Karpas-422 (cell line): ENCODE measurements around the gene AVEN. TPM values are rescaled to one million over a fixed set of nuclear protein-coding genes. Genes with fewer than 3 reads are reported as not detected.

Source experiments
- DNase-seq: peaks from one replicate; pipeline ENCODE4 v3.0.0-alpha.2; 2015
- H2AFZ ChIP-seq: fragments of 200-600 bp; sonication (generic); 2 replicates; pipeline ENCODE4 v1.6.1; 2014; ENCODE audit warnings: antibody characterized with exemption, low read length, mixed read lengths
- H3K27ac ChIP-seq: fragments of 200-600 bp; sonication (generic); 2 replicates; pipeline ENCODE4 v1.5.1; 2014; ENCODE audit warnings: mild to moderate bottlenecking, low read length, moderate library complexity
- H3K27me3 ChIP-seq: fragments of 200-600 bp; sonication (generic); 2 replicates; pipeline ENCODE4 v1.6.1; 2014; ENCODE audit warnings: low read length, mixed read lengths
- H3K36me3 ChIP-seq: fragments of 200-600 bp; sonication (generic); 2 replicates; pipeline ENCODE4 v1.6.1; 2014; ENCODE audit warnings: low read length, mixed read lengths; ENCODE audit not compliant: insufficient read depth
- H3K4me1 ChIP-seq: fragments of 200-600 bp; sonication (generic); 2 replicates; pipeline ENCODE4 v1.6.1; 2014; ENCODE audit warnings: mild to moderate bottlenecking, low read length, mixed read lengths
- H3K4me2 ChIP-seq: fragments of 200-600 bp; sonication (generic); 2 replicates; pipeline ENCODE4 v1.6.1; 2014; ENCODE audit warnings: low read length, low read depth, mild to moderate bottlenecking; ENCODE audit not compliant: poor library complexity, severe bottlenecking
- H3K4me3 ChIP-seq: fragments of 200-600 bp; sonication (generic); 2 replicates; pipeline ENCODE4 v1.5.1; 2014; ENCODE audit warnings: mild to moderate bottlenecking, antibody characterized with exemption, low read length, mixed read lengths
- H3K79me2 ChIP-seq: fragments of 200-600 bp; sonication (generic); 2 replicates; pipeline ENCODE4 v1.6.1; 2014; ENCODE audit warnings: mild to moderate bottlenecking, low read length, mixed read lengths
- H3K9ac ChIP-seq: fragments of 200-600 bp; sonication (generic); 2 replicates; pipeline ENCODE4 v1.6.0; 2014; ENCODE audit warnings: low read length
- H3K9me2 ChIP-seq: fragments of 200-600 bp; sonication (generic), shearing (Covaris generic); replicated peaks from 2 replicates; pipeline ENCODE4 v1.6.0; 2014; ENCODE audit warnings: mild to moderate bottlenecking, low read length, moderate library complexity; ENCODE audit not compliant: insufficient read depth
- H3K9me3 ChIP-seq: fragments of 300-700, 200-600 bp; sonication (generic); 2 replicates; pipeline ENCODE4 v1.6.1; 2014; ENCODE audit warnings: low read length, mixed read lengths
- H4K20me1 ChIP-seq: fragments of 200-600 bp; sonication (generic); 2 replicates; pipeline ENCODE4 v1.6.1; 2014; ENCODE audit warnings: mild to moderate bottlenecking, antibody characterized with exemption, low read length, low read depth; ENCODE audit not compliant: insufficient read depth
- total RNA-seq: library from RNA; depleted of rRNA; stranded (reverse); fragments of >200 nt; shearing (Covaris generic); gene quantifications from 2 replicates; pipeline ENCODE4 v1.2.3, GENCODE V29; 2014; ENCODE audit warnings: low replicate concordance

Gene AVEN
- total RNA-seq, 1 experiment from 2014 or later = 4.6 TPM

DNA sequence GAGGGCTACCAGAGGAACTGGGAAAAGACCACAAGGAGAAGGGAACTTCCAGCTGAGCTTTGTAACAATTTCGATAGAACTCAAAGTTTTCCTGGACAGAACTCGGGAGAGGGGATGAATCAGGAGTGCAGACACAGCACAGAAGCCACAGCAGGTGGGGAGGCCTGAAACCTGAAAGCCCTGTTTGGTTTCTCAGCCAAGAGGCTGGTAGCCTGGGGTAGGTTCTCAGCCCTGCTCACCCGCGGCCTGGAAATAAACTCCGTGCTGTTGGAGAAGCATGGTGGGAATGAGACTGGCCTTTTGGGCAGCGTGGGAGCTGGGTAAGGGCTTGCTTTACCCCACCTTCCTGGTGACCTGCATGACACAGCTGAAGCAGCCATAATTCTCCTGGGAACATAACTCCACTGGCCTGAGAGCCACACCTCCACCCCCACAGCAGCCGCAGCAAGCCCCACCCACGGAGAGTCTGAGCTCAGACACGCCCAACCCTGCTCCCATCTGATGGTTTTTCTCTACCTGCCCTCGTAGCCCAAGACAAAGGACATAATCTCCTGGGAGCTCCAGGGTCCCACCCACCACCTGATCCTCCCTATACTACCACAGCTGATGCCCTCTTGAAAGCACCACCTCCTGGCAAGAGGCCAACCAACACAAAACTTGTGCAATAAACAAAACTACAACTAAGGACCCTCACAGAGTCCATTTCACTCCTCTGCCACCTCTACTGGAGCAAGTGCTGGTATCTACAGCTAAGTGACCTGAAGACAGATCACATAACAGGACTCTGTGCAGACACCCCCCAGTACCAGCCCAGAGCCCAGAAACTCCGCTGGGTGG, 123.2 kb downstream of the AVEN start:
- H3K9me3 ChIP-seq = no peaks in the 10 kb centered on the region
- no peaks in the 10 kb centered on the region for H3K9me2 ChIP-seq
- no peak for DNase-seq
- H3K9ac ChIP-seq = no peak overlapping the region
- no peaks in the 10 kb centered on the region for H3K79me2 ChIP-seq
- H2AFZ ChIP-seq = no peak overlapping the region
- H3K36me3 ChIP-seq = no peaks in the 10 kb centered on the region
- H3K4me2 ChIP-seq = no peak overlapping the region
- peaks cover 25% of the 10 kb centered on the region for H4K20me1 ChIP-seq
- H3K4me1 ChIP-seq = no peaks in the 10 kb centered on the region
- H3K27me3 ChIP-seq = no peaks in the 10 kb centered on the region
- H3K27ac ChIP-seq = no peak overlapping the region
- H3K4me3 ChIP-seq = no peak overlapping the region

DNA sequence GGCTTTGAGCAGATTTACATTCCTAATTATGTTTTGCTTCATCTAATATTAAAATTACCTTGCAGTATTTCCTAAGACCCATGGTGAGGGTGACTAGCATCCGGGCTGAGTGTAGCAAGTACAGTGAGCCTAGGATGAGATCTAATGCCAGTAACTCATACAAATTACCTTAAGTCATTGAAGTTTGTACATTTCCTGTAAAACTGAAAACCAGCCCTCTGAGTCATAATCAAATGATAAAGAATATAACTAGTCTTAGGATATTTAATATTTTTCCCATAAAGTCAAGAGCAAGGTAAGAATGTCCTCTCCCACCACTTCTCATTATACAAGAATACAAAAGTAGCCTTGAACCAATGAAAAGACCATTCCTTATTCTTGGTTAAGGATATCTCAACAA, 125.5 kb downstream of the AVEN start:
- Histone ChIP-seq H3K9me2 (no peaks in the 10 kb centered on the region), H2AFZ (no peak overlapping the region)

DNA sequence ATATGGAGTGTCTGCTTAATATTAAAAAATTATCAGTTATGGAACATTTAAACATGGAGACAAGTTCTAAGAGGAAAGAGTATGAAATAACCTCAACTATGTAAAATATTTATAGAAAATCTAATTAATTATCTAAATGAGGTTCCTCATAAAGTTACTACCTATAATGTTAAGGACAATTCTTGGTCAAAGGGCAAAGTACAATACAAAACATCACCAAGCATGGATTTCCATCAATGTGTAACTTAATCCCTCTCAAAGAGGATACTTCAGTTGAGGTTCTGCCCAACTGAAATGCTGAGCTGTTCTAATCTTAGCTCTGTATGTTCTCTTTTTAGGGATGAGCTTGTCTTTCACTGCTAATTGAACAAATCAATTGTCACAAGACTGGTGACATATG, 126.7 kb downstream of the AVEN start:
- Histone ChIP-seq H3K4me1 (no peaks in the 10 kb centered on the region), H3K4me3 (no peak overlapping the region), H3K9me3 (no peaks in the 10 kb centered on the region), H3K27me3 (no peaks in the 10 kb centered on the region), H4K20me1 (peaks cover 21% of the 10 kb centered on the region; the same call in 1 of the 2 replicates), H2AFZ (no peak overlapping the region), H3K4me2 (no peak overlapping the region), H3K27ac (no peak overlapping the region), H3K9ac (no peak overlapping the region), H3K79me2 (no peaks in the 10 kb centered on the region), H3K9me2 (no peaks in the 10 kb centered on the region), H3K36me3 (no peaks in the 10 kb centered on the region)
- no peak for DNase-seq

More for the DNA sequence above, 125.5 kb downstream of the AVEN start:
- Histone ChIP-seq H3K9me3 (no peaks in the 10 kb centered on the region), H3K4me1 (no peaks in the 10 kb centered on the region), H4K20me1 (peaks cover 21% of the 10 kb centered on the region; the same call in 1 of the 2 replicates), H3K79me2 (no peaks in the 10 kb centered on the region), H3K9ac (no peak overlapping the region), H3K4me2 (no peak overlapping the region), H3K27me3 (no peaks in the 10 kb centered on the region), H3K27ac (no peak overlapping the region), H3K4me3 (no peak overlapping the region), H3K36me3 (no peaks in the 10 kb centered on the region)
- DNase-seq = no peak

DNA sequence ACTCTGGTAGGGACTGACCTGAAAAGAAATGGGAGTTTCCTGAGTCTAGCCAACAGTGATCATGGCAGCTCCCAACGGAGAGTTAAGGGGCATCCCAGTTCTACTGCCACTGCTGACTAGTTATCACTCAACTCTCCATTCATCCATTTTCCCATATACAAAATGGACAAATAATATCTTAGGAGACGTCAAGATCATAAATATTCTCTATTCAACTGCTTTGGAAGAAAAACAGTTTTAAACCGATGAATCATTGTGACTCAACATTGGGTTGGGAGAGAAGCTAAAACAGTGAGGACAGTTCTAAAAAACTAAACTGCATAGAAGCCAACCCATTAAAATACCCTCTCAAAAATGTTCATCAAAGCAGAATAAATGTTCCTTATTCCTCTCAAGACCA, 128.3 kb downstream of the AVEN start:
- no peaks in the 10 kb centered on the region for H3K9me3 ChIP-seq

DNA sequence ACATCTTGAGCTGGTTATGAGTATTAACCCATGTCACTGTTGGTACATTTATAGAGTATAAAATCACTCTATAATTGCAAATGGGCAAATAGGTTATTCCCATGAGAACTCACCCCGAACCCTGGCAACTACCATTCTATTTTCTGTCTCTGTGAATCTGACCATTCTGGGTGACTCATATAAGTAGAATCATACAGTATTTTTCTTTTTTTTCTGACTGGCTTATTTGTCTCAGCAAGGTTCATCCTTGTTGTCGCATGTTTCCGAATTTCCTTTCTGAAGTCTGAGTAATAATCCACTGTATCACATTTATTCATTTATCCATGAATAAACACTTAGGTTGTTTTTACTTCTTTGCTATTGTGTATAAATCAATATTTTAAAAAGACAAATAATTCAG, 130.6 kb downstream of the AVEN start:
- Histone ChIP-seq H3K9me3 (no peaks in the 10 kb centered on the region), H3K9ac (no peak overlapping the region), H3K4me3 (no peak overlapping the region), H2AFZ (no peak overlapping the region), H3K27ac (no peak overlapping the region), H3K79me2 (no peaks in the 10 kb centered on the region), H3K4me1 (no peaks in the 10 kb centered on the region), H3K27me3 (no peaks in the 10 kb centered on the region), H3K4me2 (no peak overlapping the region), H4K20me1 (0 out of 2 replicates have a peak, but pooled peaks cover 6% of the 10 kb centered on the region), H3K9me2 (no peaks in the 10 kb centered on the region), H3K36me3 (no peaks in the 10 kb centered on the region)
- no peak for DNase-seq

More for the DNA sequence above, 128.3 kb downstream of the AVEN start:
- H3K79me2 ChIP-seq = no peaks in the 10 kb centered on the region
- no peak overlapping the region for H3K27ac ChIP-seq
- no peak overlapping the region for H3K4me2 ChIP-seq
- no peaks in the 10 kb centered on the region for H3K27me3 ChIP-seq
- H3K4me3 ChIP-seq = no peak overlapping the region
- no peak for DNase-seq
- H2AFZ ChIP-seq = no peak overlapping the region
- no peaks in the 10 kb centered on the region for H3K9me2 ChIP-seq
- H4K20me1 ChIP-seq = peaks cover 17% of the 10 kb centered on the region; the same call in 1 of the 2 replicates
- no peak overlapping the region for H3K9ac ChIP-seq
- no peaks in the 10 kb centered on the region for H3K36me3 ChIP-seq
- no peaks in the 10 kb centered on the region for H3K4me1 ChIP-seq

DNA sequence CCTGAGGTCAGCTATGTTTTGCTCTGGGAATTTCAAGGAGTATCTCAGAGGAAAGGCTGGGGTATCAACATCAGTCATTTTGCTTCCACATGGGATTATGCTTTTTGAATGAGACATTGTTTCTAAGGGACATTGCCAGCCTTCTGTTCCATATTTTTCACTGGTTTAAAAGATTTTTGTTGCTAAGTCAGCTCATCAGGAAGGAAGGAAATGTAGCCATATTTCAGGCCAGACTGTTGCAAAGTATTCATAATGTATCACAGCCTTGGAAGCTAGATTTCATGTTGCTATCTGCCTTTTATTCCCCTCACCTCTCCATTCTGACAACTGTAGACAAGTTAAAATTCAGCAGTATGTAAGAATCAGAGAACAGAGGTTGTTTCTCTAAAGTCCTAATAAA, 131.7 kb downstream of the AVEN start:
- Histone ChIP-seq H3K4me2 (no peak overlapping the region), H2AFZ (no peak overlapping the region), H3K9me3 (no peaks in the 10 kb centered on the region), H3K79me2 (no peaks in the 10 kb centered on the region), H3K27me3 (no peaks in the 10 kb centered on the region), H3K9ac (no peak overlapping the region), H3K4me3 (no peak overlapping the region), H3K27ac (no peak overlapping the region), H4K20me1 (0 out of 2 replicates have a peak, but pooled peaks cover 7% of the 10 kb centered on the region), H3K36me3 (no peaks in the 10 kb centered on the region), H3K9me2 (no peaks in the 10 kb centered on the region), H3K4me1 (no peaks in the 10 kb centered on the region)
- no peak for DNase-seq

DNA sequence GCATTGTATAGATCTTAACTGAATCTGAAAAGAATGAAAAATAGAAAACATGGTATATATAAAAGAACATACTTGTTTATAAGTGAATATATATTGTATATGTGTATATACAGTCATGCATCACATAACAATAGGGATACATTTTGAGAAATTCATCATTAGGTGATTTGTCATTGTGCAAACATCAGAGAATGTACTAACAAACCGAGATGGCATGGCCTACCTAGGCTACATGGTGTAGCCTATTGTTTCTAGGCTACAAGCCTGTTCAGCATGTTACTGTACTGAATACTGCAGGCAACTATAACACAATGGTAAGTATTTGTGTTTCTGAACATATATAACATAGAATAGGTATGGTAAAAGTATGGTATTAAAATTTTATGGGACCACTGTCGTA, 135.3 kb downstream of the AVEN start:
- H4K20me1 ChIP-seq = 0 out of 2 replicates have a peak, but pooled peaks cover 5% of the 10 kb centered on the region
- no peak for DNase-seq
- H3K9me3 ChIP-seq = no peaks in the 10 kb centered on the region
- no peak overlapping the region for H3K9ac ChIP-seq
- no peak overlapping the region for H3K4me3 ChIP-seq
- H2AFZ ChIP-seq = no peak overlapping the region
- no peaks in the 10 kb centered on the region for H3K4me1 ChIP-seq
- no peaks in the 10 kb centered on the region for H3K27me3 ChIP-seq
- H3K27ac ChIP-seq = no peak overlapping the region
- no peaks in the 10 kb centered on the region for H3K79me2 ChIP-seq
- H3K36me3 ChIP-seq = no peaks in the 10 kb centered on the region
- no peak overlapping the region for H3K4me2 ChIP-seq
- H3K9me2 ChIP-seq = no peaks in the 10 kb centered on the region

DNA sequence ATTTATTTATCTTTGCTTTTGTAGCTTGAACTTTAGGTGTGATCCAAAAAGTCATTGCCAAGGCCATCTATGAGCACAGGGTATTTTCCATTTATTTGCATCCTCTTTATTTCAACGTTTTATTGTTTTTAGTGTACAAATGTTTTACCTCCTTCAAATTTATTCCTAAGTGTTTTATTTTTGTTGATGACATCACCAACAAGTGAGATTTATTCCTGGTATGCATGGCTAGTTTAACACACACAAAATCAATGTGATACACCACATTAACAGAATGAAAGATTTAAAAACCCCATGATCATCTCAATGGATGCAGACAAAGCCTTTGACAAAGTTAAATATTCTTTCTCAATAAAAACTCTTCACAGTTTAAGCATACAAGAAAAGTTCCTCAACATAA, 137.0 kb downstream of the AVEN start:
- no peak overlapping the region for H3K27ac ChIP-seq
- H3K9ac ChIP-seq = no peak overlapping the region
- H3K36me3 ChIP-seq = no peaks in the 10 kb centered on the region
- H3K79me2 ChIP-seq = no peaks in the 10 kb centered on the region
- H2AFZ ChIP-seq = no peak overlapping the region
- no peaks in the 10 kb centered on the region for H3K9me3 ChIP-seq
- no peak overlapping the region for H3K4me3 ChIP-seq
- no peaks in the 10 kb centered on the region for H3K27me3 ChIP-seq
- 0 out of 2 replicates have a peak, but pooled peaks cover 5% of the 10 kb centered on the region for H4K20me1 ChIP-seq
- no peak for DNase-seq
- no peaks in the 10 kb centered on the region for H3K4me1 ChIP-seq
- no peaks in the 10 kb centered on the region for H3K9me2 ChIP-seq
- H3K4me2 ChIP-seq = no peak overlapping the region
